Neural progenitor cell (in vitro differentiated cells): Measurements from ENCODE around the gene LRRC26.

Experiments used
- CTCF ChIP-seq: fragments of 200-600 bp; sonication (generic); IDR thresholded peaks from 2 replicates; pipeline ENCODE4 v1.5.1; 2017; ENCODE audit warnings: antibody characterized with exemption, mild to moderate bottlenecking
- EZH2 ChIP-seq: fragments of 200-600 bp; sonication (generic); IDR thresholded peaks from 2 replicates; pipeline ENCODE4 v1.6.1; 2017; ENCODE audit warnings: antibody characterized with exemption, mild to moderate bottlenecking, moderate library complexity
- EZH2phosphoT487 ChIP-seq: fragments of 200-600 bp; sonication (generic); IDR thresholded peaks from 2 replicates; pipeline ENCODE4 v1.6.1; 2017; ENCODE audit warnings: antibody characterized with exemption

GRCh38 chr9:137184881-137185660 is 15.2 kb upstream of the LRRC26 start:
- no peak for TF ChIP-seq CTCF
- no peak for TF ChIP-seq EZH2
- no peak for TF ChIP-seq EZH2phosphoT487
